DMS114 treated with DMSO at 0.1 percent for 48 hours (cell line): ENCODE data around the gene TRIM72.
"Not testable (repeated sequence)": the region's sequence is repeated elsewhere in the genome, so short reads cannot be mapped to it uniquely, and the experiment has no call there.

Source experiments
- DNase-seq: peaks from one replicate; lab custom pipeline; 2025; ENCODE audit not compliant: unreplicated experiment; lab: John Stamatoyannopoulos, UW

The TRIM72 gene

DNA sequence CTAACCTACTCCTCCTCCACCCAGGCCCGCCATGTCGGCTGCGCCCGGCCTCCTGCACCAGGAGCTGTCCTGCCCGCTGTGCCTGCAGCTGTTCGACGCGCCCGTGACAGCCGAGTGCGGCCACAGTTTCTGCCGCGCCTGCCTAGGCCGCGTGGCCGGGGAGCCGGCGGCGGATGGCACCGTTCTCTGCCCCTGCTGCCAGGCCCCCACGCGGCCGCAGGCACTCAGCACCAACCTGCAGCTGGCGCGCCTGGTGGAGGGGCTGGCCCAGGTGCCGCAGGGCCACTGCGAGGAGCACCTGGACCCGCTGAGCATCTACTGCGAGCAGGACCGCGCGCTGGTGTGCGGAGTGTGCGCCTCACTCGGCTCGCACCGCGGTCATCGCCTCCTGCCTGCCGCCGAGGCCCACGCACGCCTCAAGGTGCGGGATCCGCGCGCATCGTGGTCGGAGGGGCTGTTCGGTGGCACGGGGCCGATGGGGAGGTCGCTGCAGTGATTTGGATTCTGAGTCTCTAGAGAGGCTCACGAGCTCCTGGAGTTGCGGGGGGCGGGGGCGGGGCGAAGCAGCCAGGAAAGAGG lies 878 bp downstream of the TRIM72 start:
- DNase-seq = no peak

DNA sequence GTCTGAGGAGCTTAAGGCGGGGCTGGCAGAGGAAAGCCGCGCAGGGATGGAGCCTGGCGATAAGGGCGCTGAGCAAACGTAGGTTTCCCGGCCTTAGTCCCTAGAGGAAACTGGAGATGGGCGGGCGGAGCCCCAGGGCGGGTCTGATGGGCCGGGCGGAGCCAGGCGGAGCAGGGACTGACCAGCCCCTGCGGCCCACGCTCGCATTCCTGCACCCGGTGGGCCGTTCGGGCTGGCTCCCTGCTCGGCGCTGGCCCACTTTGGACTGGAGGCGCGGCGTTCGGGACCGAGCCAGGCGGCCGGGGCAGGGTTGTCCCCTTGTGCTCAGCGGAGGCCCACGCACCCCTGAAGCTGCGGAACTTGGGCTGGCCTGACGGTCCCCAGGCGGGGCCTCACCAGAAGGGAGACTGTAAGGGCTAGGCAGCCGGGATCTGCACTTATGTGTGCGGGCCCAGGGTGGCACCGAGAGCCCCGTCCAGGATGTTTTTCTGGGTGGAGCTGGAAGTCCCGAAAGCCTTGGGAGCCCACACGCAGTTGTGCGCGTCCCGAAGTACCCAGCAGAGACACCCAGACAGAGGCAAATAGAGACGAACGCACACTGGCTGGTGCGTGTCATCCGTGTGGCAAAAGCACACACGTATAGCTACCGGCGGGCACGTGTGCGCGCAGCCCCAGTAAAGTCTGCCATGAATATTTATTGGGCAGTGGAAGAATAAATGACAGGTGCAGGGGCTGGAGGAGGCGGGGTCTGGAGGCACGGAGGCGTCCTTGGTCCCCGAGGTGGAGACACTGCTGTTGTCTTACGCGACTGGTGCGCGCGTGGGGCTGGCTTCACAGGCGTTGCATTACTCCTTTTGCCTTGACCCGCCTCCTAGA lies 1.6 kb downstream of the TRIM72 start:
- DNase-seq = no peak

DNA sequence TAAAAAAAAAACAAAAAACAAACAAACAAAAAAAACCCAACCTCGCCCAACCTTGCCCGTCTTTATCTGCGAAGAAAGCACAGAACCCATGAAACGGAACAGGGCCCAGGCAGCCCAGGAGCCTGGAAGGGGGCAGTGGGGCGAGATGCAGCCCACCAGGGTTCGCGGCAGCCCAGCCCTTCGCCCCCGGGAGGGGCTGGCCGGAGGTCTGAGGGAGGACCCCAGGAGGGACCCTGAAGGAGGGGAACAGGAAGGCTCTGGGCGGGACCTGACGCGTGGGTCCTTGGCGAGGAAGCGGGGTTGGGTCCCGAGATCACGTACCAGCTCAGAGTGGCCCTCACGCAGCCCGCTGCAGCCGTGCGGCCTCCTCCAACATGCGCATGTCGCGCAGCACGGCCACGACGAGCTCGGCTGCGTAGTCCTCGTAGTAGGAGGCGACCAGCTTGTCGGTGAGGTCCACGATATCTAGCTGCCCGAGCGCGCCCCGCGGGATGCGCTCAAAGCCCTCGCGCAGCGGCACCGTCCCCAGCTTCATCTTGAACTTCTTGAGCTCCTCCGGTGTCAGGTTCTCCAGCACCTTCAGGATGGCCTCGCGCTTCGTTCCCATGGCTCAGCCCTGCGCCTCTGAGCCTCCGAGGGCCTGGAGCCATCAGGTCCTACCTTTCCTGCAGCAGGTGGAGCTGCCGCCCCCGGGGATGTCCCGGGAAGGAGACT lies 2.7 kb downstream of the TRIM72 start, which contains the start of gene PYDC1:
TSS of gene PYDC1 (minus strand) at position 714 of the 714 bp plus-strand sequence. CDS start at position 607, 107 bp downstream.
- no peak for DNase-seq

DNA sequence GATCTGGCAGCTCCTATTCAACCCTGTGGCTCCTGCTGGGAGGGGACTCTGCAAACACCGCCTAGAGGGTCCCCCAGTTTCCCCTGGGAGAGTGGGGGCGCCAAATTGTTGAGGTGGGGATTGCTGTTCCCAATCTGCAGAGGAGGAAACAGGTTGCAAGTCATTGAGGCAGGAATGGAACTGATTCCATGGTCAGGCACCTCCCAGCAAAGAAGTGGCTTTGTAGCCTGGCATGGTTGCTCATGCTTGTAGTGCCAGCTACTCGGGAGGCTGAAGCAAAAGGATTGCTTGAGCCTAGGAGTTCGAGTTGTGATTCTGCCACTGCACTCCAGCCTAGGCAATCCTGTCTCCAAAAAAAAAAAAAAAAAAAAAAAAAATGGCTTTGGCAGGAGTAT lies 3.2 kb downstream of the TRIM72 start:
- no peak for DNase-seq

DNA sequence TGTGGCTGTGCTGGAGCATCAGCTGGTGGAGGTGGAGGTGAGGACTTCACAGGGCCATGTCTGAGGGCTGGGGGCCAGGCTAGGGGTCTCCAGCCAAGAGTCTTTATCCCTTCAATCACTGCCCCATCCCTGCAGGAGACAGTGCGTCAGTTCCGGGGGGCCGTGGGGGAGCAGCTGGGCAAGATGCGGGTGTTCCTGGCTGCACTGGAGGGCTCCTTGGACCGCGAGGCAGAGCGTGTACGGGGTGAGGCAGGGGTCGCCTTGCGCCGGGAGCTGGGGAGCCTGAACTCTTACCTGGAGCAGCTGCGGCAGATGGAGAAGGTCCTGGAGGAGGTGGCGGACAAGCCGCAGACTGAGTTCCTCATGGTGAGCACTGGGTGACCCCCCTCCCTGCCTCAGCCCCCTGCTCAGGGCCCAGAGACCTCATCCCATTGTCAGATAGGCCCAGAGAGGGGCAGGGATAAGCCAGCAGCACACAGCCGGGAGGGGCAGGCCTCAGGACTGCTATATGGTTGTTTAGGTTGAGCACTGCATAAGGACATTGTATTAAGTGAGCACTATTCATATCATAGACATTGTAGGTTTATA lies 5.3 kb downstream of the TRIM72 start:
- no peak for DNase-seq

DNA sequence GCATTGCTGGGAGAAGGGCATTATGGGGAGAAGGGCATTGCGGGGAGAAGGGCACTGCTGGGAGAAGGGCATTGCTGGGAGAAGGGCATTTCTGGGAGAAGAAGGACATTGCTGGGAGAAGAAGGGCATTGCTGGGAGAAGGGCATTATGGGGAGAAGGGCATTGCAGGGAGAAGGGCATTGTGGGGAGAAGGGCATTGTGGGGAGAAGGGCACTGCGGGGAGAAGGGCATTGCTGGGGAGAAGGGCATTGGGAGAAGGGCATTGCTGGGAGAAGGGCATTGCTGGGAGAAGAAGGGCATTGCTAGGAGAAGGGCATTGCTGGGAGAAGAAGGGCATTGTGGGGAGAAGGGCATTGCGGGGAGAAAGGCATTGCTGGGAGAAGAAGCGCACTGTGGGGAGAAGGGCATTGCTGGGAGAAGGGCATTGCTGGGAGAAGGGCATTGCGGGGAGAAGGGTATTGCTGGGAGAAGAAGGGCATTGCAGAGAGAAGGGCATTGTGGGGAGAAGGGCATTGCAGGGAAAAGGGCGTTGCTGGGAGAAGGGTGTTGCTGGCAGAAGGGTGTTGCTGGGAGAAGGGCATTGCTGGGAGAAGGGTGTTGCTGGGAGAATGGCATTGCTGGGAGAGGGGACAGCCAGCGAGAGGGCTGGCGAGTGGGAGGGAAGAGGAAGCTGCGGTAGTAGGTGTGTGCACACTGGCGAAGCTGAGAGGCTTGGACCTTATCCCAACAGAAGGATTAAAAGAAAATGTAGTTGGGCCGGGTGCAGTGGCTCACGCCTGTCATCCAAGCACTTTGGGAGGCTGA lies 7.6 kb downstream of the TRIM72 start:
- no peak for DNase-seq

DNA sequence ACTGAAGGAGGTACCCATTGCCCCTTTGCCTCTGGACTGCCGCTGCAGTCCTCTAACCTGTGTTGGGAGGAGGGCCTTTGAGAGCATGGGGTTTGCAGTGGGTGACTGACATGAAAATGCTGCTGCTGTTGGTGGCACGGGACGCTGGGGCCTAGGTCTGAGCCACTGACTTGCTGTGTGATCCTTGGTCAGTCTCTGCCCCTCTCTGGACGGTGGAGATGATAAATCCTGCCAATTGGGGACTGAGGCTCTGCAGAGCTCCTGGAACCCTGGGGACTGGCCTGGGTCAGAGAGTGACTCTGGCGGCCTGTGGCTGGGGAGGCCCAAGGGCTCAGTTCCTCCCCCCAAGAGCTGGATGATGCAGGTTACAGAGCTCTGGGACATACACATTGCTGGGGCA lies 9.1 kb downstream of the TRIM72 start:
- no peak for DNase-seq

DNA sequence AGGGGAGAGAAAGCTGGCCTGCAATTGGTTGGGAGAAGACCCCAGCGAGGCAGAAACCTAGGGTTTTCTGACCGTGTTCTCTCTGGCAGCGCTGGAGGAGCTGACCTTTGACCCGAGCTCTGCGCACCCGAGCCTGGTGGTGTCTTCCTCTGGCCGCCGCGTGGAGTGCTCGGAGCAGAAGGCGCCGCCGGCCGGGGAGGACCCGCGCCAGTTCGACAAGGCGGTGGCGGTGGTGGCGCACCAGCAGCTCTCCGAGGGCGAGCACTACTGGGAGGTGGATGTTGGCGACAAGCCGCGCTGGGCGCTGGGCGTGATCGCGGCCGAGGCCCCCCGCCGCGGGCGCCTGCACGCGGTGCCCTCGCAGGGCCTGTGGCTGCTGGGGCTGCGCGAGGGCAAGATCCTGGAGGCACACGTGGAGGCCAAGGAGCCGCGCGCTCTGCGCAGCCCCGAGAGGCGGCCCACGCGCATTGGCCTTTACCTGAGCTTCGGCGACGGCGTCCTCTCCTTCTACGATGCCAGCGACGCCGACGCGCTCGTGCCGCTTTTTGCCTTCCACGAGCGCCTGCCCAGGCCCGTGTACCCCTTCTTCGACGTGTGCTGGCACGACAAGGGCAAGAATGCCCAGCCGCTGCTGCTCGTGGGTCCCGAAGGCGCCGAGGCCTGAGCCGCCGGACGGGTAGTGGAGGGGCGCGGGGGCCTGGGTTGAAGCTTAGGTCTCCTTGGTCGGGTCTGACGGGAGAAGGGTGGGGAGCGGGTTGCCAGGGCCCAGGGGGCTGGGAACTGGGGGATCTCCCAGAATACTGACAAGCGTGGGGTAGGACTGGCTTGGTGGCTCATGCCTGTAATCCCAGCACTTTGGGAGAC lies 10.4 kb downstream of the TRIM72 start:
- no peak for DNase-seq

DNA sequence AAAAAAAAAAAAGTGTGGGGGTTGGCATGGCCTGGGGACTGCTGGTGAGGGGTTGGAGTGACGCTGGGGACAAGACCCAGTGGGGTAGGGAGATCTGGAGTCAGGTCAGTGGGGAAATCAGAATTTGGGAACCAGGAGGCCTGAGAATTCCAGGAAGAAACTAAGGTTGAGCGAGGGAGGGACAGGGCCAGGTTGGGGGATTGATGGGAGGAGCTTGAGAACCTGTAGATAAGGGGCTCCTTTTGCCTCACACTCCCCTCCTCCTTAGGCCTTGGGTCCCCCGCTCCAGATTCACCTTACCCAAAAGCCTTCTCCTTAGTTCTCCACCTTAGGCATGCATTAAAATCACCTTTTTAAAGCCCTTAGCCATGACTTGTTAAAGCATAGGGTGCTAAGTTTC lies 11.3 kb downstream of the TRIM72 start:
- DNase-seq = no peak

DNA sequence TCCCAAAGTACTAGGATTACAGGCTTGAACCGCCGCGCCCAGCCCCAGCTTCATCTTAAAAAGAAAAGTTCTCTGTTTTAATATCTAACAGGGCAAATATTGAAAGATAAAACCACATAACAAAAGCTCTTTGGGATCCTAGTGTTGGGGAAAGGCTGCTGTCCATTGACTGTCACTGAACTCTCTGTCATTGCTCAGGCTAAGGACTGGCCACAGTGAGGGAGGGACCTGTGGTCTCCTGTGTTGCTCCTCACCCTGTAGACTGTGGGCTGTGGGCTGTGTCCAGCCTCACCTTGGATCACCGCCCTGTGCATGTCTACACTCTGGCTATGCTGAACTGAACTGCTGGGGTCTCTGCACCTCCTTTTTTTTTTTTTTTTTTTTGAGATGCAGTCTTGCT lies 14.3 kb downstream of the TRIM72 start:
- no peak for DNase-seq

DNA sequence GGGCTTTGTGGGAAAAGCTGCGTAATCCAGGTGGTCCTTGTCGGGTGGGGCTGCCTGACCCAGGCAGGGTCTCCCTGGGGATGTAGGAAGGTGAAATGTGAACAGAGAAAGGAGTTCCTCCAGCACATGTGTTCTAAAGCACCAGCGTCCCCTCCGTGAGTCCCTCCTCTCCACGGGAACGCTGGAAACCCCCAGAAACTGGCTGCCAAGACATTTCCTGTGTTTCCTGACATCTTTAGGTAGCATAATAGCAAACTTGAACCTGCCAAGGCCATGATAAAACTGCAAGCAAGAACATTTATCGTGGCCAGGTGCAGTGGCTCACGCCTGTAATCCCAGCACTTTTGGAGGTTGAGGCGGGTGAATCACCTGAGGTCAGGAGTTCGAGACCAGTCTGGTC lies 15.6 kb downstream of the TRIM72 start:
- DNase-seq = no peak

DNA sequence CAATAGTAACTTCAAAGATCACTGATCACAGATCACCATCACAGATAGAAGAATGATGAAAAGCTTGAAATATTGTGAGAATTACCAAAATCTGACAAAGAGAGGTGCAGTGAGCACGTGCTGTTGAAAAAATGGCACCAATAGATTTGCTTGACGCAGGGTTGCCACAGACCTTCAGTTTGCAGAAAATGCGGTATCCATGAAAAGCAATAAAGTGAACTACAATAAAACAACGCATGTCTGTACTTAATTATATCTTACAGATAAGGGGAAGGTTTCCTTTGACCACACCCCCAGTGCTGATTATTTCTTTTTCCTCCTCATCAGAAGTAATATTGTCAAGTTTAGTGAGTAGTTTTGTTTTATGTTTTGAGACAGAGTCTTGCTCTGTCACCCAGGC lies 24.1 kb downstream of the TRIM72 start:
- no peak for DNase-seq

DNA sequence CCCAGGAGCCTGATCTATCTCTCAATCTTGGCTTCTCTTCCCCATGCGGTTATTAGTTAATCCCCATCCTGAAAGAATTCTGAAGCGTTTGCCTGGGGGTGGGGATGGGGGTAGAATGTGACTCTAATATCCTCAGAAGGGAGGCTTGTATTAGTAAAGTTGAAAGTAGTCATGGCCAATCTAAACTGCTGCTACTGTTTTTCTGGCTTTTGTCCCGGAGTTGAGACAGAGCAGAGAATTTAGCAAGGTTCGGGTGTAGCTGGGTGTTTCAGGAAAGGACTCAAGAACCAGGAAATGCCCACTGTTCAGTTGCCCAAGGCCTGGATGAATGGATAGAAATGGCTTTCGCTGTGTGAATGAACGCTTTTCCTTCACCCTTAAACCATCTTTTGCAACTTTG lies 28.3 kb downstream of the TRIM72 start:
- DNase-seq = no peak

DNA sequence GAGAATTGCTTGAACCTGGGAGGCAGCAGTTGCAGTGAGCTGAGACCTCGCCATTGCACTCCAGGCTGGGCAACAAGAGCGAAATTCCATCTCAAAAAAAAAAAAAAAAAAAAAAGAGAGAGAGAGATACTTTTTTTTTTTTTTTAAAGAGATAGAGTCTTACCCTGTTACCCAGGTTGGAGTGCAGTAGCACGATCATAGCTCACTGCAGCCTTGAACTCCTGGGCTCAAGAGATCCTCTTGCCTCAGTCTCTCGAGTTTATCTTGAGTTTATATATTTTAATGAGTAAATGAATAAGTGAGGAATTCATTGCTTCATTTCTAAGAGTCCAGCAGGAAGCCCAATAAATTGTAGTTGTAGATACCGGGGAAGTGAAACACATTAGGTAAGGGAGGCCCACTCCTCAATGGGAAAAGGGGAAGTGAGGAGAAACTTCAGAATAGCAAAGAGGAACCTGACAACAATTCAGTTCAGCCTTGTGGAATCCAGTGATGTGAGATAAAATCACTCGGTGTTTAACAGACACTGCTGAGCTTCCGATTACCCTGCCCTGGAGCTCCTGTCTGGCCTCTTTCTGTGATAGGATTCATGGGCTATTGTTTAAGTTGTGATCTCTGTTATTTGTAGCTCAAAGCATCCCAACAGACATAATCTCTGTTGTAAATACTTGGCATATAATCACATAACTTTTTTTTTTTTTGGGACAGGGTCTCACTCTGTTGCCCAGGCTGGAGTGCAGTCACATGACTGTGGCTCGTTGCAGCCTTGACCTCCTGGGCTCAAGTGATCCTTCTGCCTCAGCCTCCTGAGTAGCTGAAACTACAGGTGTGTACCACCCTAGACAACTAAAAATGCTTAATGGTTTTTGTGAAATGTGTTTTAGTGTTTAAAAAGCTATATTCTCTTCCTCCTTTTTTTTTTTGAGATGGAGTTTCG lies 30.1 kb downstream of the TRIM72 start:
- DNase-seq = no peak

DNA sequence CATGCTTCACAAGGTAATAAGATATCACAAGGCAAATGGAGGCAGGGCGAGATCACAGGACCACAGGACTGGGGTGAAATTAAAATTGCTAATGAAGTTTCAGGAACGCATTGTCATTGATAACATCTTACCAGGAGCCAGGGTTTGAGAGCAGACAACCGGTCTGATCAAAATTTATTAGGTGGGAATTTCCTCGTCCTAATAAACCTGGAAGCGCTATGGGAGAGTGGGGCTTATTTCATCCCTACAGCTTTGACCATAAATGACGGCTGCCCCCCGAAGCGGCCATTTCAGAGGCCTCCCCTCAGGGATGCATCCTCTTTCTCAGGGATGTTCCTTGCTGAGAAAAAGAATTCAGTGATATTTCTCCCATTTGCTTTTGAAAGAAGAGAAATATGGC lies 31.7 kb downstream of the TRIM72 start:
- DNase-seq = not testable (repeated sequence)

DNA sequence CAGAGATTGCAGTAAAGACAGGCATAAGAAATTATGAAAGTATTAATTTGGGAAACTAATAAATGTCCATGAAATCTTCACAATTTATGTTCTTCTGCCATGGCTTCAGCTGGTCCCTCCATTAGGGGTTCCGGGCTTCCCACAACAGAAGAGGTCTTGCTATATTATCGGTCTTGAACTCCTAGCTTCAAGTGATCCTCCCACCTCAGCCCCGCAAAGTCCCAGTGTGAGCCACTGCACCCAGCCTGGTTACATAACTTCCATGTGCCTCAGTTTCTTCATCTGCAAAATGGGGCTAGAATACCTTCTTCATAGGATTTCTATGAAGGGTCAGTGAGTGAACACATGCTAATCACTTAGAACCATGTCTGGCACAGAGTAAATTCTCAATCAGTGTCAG lies 32.4 kb downstream of the TRIM72 start:
- DNase-seq = no peak

DNA sequence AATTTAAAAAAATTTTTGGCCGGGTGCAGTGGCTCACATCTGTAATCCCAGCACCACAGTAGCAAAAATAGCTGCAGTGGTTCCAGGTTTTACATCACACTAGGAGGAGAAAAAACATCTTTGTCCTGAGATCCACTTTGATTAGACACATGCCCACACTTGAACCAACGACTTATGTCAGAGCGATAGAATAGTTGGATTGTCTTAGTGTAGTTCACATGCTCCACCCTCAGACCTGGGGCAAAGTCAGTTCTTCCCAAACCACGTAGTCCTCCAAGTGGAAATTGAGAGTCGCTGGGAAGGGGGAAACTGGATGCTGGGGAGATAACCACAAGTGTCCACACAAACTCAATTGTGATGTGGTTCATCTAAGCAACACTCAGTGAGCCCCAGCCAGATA lies 34.4 kb downstream of the TRIM72 start:
- no peak for DNase-seq

DNA sequence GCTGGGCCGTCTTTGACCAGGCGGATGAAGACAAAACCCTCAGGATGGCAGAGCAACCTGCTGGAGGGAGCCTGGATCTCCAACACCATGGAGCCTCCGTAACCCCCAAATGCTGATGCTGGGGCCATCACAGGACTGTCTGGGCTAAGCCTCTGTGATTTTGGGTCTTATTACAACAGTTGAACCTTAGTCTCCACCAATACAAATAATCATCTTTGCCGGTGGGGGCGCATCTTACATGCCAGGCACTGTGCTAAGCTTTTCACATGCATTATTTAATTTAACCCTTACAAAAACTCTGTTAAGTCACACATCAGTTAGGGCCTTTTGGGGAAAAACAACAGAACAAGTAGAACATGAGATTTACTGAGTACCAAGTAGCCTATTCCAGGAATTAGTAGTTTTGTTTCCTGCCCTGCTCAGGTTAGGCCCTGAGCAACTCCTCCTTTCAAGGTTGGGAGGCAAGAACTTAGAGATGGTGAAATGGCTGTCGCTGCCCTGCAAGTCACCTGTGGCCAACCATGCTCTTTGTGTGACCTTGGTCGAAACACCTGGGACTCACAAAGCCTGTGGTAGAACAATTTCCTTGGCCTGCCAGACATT lies 37.0 kb downstream of the TRIM72 start:
- no peak for DNase-seq
